Measurements from ENCODE around the gene POU5F1.
"Not testable (repeated sequence)": the region's sequence is repeated elsewhere in the genome, so short reads cannot be mapped to it uniquely, and the experiment has no call there.

The POU5F1 gene

GRCh38 chr6:31170600-31170881, at the start of gene POU5F1:
Gene POU5F1 (minus strand): TSS chr6:31170682. CDS start chr6:31170620, 62 bp downstream.
- no peak for DNase-seq

GRCh38 chr6:31216208-31216898, 45.9 kb upstream of the POU5F1 start:
- no peak for DNase-seq

GRCh38 chr6:31215216-31215615, 44.7 kb upstream of the POU5F1 start:
- DNase-seq: not testable (repeated sequence)

- DNase-seq: no peak
Observed at GRCh38 chr6:31214516-31214915, 44.0 kb upstream of the POU5F1 start.

- no peak for DNase-seq
Observed at GRCh38 chr6:31210741-31211532, 40.5 kb upstream of the POU5F1 start.

GRCh38 chr6:31210123-31210522, 39.6 kb upstream of the POU5F1 start:
- DNase-seq: no peak

- no peak for DNase-seq
Observed at GRCh38 chr6:31209137-31209536, 38.7 kb upstream of the POU5F1 start.

GRCh38 chr6:31208506-31208905, 38.0 kb upstream of the POU5F1 start:
- DNase-seq: no peak

- DNase-seq: no peak
Observed at GRCh38 chr6:31205638-31206037, 35.2 kb upstream of the POU5F1 start.

GRCh38 chr6:31204751-31205145, 34.3 kb upstream of the POU5F1 start:
- no peak for DNase-seq

GRCh38 chr6:31203345-31203979, 33.0 kb upstream of the POU5F1 start:
- peak; percentile 44 to 92 (median 70) for DNase-seq

GRCh38 chr6:31202259-31203166, 32.0 kb upstream of the POU5F1 start:
- DNase-seq: peak in 2 of 3 experiments; percentile 41 to 74

- not testable (repeated sequence) for DNase-seq
Observed at GRCh38 chr6:31199105-31199452, 28.6 kb upstream of the POU5F1 start.

- DNase-seq: peak; percentile 86 to 92 (median 90)
Observed at GRCh38 chr6:31197559-31198305, 27.2 kb upstream of the POU5F1 start.

- DNase-seq: not testable (repeated sequence)
Observed at GRCh38 chr6:31196251-31197022, 26.0 kb upstream of the POU5F1 start.

- DNase-seq: not testable (repeated sequence)
Observed at GRCh38 chr6:31195308-31195979, 25.0 kb upstream of the POU5F1 start.

GRCh38 chr6:31194061-31194834, 23.8 kb upstream of the POU5F1 start:
- no peak for DNase-seq

- DNase-seq: no peak
Observed at GRCh38 chr6:31193206-31193605, 22.7 kb upstream of the POU5F1 start.

- DNase-seq: peak; percentile 30 to 71 (median 32)
Observed at GRCh38 chr6:31192431-31193105, 22.1 kb upstream of the POU5F1 start.
